Measurements from ENCODE around the gene CHRNB1.

CHRNB1 gene

DNA sequence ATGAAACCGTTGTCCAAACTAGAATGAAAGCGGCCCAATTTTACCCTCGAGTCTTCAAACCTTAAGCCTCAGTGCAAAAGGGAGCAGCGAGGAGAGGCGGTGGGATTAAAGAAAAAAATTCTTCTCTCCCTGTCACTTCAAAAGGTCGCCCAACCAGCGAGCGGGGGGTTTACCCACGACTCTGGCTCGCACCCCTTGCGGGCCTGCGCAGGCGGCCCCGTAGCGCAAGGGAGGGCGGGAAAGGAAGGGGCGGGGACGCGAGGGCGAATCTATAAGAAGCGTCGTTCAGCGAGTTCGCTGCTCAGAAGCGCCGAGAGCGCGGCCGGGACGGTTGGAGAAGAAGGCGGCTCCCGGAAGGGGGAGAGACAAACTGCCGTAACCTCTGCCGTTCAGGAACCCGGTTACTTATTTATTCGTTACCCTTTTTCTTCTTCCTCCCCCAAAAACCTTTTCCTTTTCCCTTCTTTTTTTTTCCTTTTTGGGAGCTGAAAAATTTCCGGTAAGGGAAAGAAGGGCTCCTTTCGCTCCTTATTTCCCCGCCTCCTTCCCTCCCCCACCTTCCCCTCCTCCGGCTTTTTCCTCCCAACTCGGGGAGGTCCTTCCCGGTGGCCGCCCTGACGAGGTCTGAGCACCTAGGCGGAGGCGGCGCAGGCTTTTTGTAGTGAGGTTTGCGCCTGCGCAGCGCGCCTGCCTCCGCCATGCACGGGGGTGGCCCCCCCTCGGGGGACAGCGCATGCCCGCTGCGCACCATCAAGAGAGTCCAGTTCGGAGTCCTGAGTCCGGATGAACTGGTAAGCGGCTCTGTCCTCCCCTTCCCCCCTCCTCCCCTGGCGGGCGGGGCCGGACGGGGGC is 39.4 kb downstream of the CHRNB1 start, which contains the start of gene POLR2A:
Gene POLR2A (plus strand): TSS at position 300 of the 852 bp plus-strand sequence.
- DNase-seq (ENCODE audit: low spot score), result peak; percentile 100

DNA sequence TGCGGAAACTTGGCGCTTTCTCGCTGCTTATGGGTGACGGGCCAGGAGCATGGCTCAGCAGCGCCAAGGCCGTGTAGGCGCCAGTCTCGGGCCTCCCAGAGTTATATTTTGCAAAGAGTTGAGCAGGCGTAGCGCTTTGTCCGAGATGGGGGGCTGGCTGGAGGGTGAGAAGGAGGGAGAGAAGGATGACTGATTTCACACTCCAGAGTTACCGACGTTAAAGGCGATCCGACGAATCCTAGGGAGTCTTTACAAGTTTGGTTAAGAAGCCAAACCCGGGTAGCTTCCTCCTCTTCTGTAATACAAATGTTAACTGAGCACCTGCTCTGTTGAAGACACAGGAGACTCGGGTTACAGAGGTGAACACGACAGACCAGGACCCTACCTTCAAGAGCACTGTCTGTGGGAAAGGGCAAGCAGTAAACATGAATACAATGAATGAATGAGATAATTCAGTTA is 40.1 kb downstream of the CHRNB1 start:
- DNase-seq (ENCODE audit: low spot score), result no peak

- DNase-seq (ENCODE audit: low spot score), result no peak
Observed at GRCh38 chr17:7486181-7486580, 41.3 kb downstream of the CHRNB1 start.

- no peak for DNase-seq (ENCODE audit: low spot score)
Observed at GRCh38 chr17:7490144-7490543, 45.3 kb downstream of the CHRNB1 start.

DNA sequence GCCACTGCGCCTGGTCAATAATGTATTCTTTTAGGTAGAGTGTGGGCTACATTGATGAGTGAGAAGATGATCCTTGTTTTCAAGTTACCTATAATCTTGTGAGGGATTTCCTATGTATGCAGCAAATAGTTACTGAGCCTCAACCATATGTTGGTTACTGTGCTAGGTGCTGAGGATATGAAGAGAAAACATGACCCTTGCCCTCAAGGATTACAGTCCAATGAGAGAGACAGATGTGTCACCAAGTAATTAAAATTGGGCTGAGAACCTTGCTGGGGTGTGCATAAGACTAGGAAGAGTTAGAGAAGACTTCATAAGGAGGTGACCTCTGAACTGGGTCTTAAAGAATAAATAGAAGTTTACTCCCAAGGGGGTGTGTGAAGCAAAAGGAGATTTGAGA is 46.7 kb downstream of the CHRNB1 start:
- no peak for DNase-seq (ENCODE audit: low spot score)

DNA sequence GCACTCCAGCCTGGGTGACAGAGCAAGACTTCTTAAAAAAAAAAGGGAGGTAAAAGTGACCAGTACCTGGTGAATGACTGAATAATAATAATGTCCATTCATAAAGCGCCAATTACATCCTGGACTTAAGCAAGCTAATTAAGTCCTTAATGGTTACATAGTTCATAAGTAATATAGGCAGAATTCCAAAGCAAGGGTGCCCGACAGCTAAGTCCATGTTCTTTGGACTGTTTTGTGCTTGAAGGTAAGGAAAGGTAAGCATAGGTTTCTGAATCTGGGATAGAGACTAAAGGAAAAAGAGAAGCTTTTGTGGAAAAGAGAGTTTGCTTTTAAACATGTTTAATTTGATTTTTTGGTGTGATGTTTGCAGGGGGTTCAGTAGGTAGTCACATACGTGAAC is 49.1 kb downstream of the CHRNB1 start:
- DNase-seq (ENCODE audit: low spot score), result no peak

- DNase-seq (ENCODE audit: low spot score), result no peak
Observed at GRCh38 chr17:7495906-7496434, 51.1 kb downstream of the CHRNB1 start.

- DNase-seq (ENCODE audit: low spot score), result no peak
Observed at GRCh38 chr17:7496470-7497183, 51.8 kb downstream of the CHRNB1 start.

GRCh38 chr17:7497228-7497627 is 52.4 kb downstream of the CHRNB1 start:
- no peak for DNase-seq (ENCODE audit: low spot score)

DNA sequence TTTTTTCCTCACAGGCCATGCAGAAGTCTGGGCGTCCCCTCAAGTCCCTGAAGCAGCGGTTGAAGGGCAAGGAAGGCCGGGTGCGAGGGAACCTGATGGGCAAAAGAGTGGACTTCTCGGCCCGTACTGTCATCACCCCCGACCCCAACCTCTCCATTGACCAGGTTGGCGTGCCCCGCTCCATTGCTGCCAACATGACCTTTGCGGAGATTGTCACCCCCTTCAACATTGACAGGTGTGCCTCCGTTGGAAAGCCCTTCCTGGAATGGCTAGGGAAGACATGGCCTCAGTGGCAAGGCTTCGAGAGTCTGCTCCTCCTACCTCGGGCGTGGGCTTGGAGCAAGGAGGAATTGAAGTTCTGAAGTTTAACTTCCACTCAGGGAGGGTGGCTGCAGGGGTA is 52.8 kb downstream of the CHRNB1 start:
- no peak for DNase-seq (ENCODE audit: low spot score)

GRCh38 chr17:7499161-7499560 is 54.3 kb downstream of the CHRNB1 start:
- no peak for DNase-seq (ENCODE audit: low spot score)

DNA sequence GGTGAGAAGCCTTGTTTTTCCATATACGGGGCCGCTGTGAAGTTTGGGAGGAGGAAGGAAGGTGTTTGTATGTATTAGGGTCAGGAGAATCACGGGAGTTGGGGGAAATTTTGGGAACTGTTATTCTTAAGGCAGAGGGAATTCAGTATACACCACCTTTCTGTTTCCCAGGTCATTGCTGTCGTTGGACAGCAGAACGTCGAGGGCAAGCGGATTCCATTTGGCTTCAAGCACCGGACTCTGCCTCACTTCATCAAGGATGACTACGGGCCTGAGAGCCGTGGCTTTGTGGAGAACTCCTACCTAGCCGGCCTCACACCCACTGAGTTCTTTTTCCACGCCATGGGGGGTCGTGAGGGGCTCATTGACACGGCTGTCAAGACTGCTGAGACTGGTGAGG is 56.9 kb downstream of the CHRNB1 start:
- DNase-seq (ENCODE audit: low spot score), result no peak

- no peak for DNase-seq (ENCODE audit: low spot score)
Observed at GRCh38 chr17:7502171-7502847, 57.4 kb downstream of the CHRNB1 start.

DNA sequence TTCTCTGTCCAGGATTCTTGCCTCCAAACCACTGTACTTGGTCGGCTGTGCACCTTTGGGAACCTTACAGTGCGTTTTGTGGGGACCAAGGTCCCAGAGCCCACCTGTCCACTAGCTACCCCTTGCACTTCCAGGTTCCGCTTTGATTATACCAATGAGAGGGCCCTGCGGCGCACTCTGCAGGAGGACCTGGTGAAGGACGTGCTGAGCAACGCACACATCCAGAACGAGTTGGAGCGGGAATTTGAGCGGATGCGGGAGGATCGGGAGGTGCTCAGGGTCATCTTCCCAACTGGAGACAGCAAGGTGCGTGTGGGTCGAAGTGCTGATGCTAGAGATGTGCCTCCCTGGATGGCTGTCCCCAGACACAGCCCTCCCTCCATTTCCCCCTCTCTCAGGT is 58.1 kb downstream of the CHRNB1 start:
- no peak for DNase-seq (ENCODE audit: low spot score)

- DNase-seq (ENCODE audit: low spot score), result no peak
Observed at GRCh38 chr17:7503521-7503920, 58.7 kb downstream of the CHRNB1 start.
